Bronchial epithelial cell (primary cell): ENCODE measurements around the gene TMBIM4. TPM values are rescaled to one million over a fixed set of nuclear protein-coding genes. Genes with fewer than 3 reads are reported as not detected.

Source experiments
- DNase-seq: peaks from one replicate; pipeline ENCODE4 v3.0.0-alpha.2; 2010; ENCODE audit warnings: low read depth
- FAIRE-seq: peaks from 2 replicates; lab custom pipeline; 2011; peaks lifted over from hg19 to GRCh38; lab: Jason Lieb, UNC
- H3K27me3 ChIP-seq: 2 replicates; pipeline ENCODE4 v1.5.1; 2011; ENCODE audit warnings: low read length; ENCODE audit not compliant: control insufficient read depth, insufficient read depth
- H3K36me3 ChIP-seq: 2 replicates; pipeline ENCODE4 v1.5.1; 2011; ENCODE audit warnings: low read length; ENCODE audit not compliant: control insufficient read depth, insufficient read depth
- H3K4me3 ChIP-seq: 2 replicates; pipeline ENCODE4 v1.5.1; 2011; ENCODE audit warnings: mild to moderate bottlenecking, low read depth, low read length, control low read depth
- CTCF ChIP-seq: IDR thresholded peaks from 2 replicates; pipeline ENCODE4 v1.5.1; 2011; ENCODE audit warnings: mild to moderate bottlenecking, moderate library complexity, low read length, control low read depth, inconsistent platforms; ENCODE audit not compliant: insufficient read depth, severe bottlenecking
- total RNA-seq: library from RNA; depleted of rRNA; stranded (reverse); fragments of >200 nt; gene quantifications from 2 replicates; pipeline ENCODE4 v1.2.1, GENCODE V29; 2014

The TMBIM4 gene
- total RNA-seq, 1 donor from 2014 or later, result 29.5 TPM

GRCh38 chr12:66170606-66171005, 810 bp upstream of the TMBIM4 start:
- Histone ChIP-seq H3K36me3 (no peaks in the 10 kb centered on the region), H3K27me3 (no peaks in the 10 kb centered on the region), H3K4me3 (peak overlapping the region; percentile 74)
- DNase-seq (no peak), FAIRE-seq (no peak)
- no peak for TF ChIP-seq CTCF

GRCh38 chr12:66168410-66168809, 1.4 kb downstream of the TMBIM4 start:
- FAIRE-seq (no peak), DNase-seq (no peak)
- TF ChIP-seq CTCF, result no peak
- no peaks in the 10 kb centered on the region for H3K36me3 ChIP-seq
- H3K4me3 ChIP-seq, result no peak overlapping the region
- no peaks in the 10 kb centered on the region for H3K27me3 ChIP-seq

- Histone ChIP-seq H3K4me3 (no peak overlapping the region), H3K27me3 (no peaks in the 10 kb centered on the region), H3K36me3 (no peaks in the 10 kb centered on the region)
- TF ChIP-seq CTCF, result no peak
- FAIRE-seq, result no peak
- DNase-seq, result no peak
These were observed 3.2 kb downstream of the TMBIM4 start for GRCh38 chr12:66166561-66166960.

GRCh38 chr12:66165141-66165540, 4.7 kb downstream of the TMBIM4 start:
- DNase-seq, result no peak
- peaks cover 1% of the 10 kb centered on the region for H3K36me3 ChIP-seq
- no peak for FAIRE-seq
- TF ChIP-seq CTCF, result no peak
- no peaks in the 10 kb centered on the region for H3K27me3 ChIP-seq
- H3K4me3 ChIP-seq, result no peak overlapping the region

GRCh38 chr12:66164349-66164821, 5.4 kb downstream of the TMBIM4 start:
- H3K27me3 ChIP-seq, result no peaks in the 10 kb centered on the region
- peaks cover 1% of the 10 kb centered on the region for H3K36me3 ChIP-seq
- H3K4me3 ChIP-seq, result no peak overlapping the region
- DNase-seq, result no peak
- TF ChIP-seq CTCF, result no peak
- FAIRE-seq, result no peak

GRCh38 chr12:66163289-66163688, 6.5 kb downstream of the TMBIM4 start:
- Histone ChIP-seq H3K27me3 (no peaks in the 10 kb centered on the region), H3K4me3 (no peak overlapping the region), H3K36me3 (peaks cover 1% of the 10 kb centered on the region)
- DNase-seq (no peak), FAIRE-seq (no peak)
- TF ChIP-seq CTCF, result no peak
